Measurements from ENCODE around the gene MAPKAPK5. TPM values are rescaled to one million over a fixed set of nuclear protein-coding genes. Genes with fewer than 3 reads are reported as not detected.
"Not testable (repeated sequence)": the region's sequence is repeated elsewhere in the genome, so short reads cannot be mapped to it uniquely, and the experiment has no call there.

Gene MAPKAPK5
- total and polyA plus RNA-seq, 2 donors from 2014 or later: 20.5 to 45.7 TPM

DNA sequence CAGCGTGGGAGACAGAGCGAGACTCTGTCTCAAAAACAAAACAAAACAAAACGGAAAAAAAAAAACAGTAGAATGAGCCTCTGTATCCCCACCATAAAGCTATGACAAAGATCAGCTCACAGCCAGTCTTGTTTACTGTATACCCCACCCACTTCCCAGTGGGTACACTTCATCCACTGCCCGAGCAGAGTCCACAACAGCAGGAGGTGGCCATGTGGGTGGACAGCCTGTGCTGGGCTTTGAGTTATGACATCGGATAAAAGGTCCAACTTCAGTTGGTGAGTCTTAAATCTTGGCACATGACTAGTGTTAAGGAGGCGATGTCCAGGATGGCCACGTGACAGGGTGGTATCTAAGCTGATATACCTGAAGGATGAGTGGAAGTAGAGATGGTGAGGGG, 34.8 kb upstream of the MAPKAPK5 start:
- Histone ChIP-seq H3K27ac (ENCODE audit: low read depth in 2 of 2, low read length in 2 of 2) (no peak overlapping the region), H3K4me3 (ENCODE audit: low read length in 3 of 3) (no peak overlapping the region), H3K36me3 (ENCODE audit: control insufficient read depth in 2 of 3, insufficient read depth in 3 of 3, low read length in 3 of 3) (peaks cover 0 to 40% (median 15%) of the 10 kb centered on the region in 3 donors), H3K9me3 (ENCODE audit: control insufficient read depth in 2 of 3, insufficient read depth in 1 of 3, low read length in 3 of 3) (no peaks in the 10 kb centered on the region), H3K27me3 (ENCODE audit: control insufficient read depth, insufficient read depth, low read length) (no peaks in the 10 kb centered on the region), H3K4me1 (ENCODE audit: control insufficient read depth in 2 of 3, insufficient read depth in 2 of 3, low read depth in 1 of 3, low read length in 3 of 3) (no peaks in the 10 kb centered on the region), H3K9ac (ENCODE audit: low read length in 3 of 3) (no peak overlapping the region)
- no peak for DNase-seq
- intact Hi-C loops (cut with DNase I): no loop called here
- TF ChIP-seq, protein P1, sequence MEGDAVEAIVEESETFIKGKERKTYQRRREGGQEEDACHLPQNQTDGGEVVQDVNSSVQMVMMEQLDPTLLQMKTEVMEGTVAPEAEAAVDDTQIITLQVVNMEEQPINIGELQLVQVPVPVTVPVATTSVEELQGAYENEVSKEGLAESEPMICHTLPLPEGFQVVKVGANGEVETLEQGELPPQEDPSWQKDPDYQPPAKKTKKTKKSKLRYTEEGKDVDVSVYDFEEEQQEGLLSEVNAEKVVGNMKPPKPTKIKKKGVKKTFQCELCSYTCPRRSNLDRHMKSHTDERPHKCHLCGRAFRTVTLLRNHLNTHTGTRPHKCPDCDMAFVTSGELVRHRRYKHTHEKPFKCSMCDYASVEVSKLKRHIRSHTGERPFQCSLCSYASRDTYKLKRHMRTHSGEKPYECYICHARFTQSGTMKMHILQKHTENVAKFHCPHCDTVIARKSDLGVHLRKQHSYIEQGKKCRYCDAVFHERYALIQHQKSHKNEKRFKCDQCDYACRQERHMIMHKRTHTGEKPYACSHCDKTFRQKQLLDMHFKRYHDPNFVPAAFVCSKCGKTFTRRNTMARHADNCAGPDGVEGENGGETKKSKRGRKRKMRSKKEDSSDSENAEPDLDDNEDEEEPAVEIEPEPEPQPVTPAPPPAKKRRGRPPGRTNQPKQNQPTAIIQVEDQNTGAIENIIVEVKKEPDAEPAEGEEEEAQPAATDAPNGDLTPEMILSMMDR (IDR thresholded peaks at IDR 0.05; ENCODE audit: borderline replicate concordance, extremely low read depth, insufficient read depth): no peak
- no peak for FAIRE-seq

DNA sequence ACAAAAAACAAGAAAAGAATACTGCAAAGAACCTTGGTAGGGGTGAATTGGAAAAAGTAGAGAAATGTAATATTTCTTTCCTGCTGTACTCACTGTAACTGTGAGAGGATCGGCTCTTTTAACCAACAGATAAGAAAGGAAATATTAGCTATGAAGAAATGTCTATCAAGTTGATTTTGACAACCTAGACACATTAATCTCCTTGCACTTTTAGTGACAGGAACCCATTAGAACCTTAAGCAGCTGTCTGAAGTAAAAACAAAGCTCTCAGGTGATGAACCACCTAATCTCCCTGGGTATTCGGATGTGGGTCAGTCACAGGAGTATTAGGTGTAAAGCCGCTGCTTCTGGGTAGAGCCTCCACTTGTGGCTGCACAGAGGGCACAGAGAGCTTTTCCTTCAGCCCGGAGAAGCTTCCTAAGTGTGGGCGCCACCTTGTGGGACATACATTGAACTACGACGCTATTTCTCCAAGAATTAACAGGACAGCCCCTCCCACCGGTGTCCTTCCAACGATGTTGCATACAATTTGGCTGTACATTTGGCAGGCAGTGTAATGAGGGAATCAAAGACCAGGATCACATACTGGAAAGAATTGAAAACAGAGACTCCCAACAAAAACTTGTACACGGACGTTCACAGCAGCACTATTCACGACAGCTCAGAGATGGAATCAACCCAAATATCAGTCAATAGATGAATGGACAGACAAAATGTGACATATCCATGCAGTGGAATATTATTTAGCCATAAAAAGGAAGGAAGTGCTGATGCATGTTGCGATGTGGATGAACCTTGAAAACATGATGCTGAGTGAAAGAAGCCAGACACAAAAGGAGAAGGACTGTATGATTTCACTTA, 28.9 kb upstream of the MAPKAPK5 start:
- TF ChIP-seq, protein P1 (IDR thresholded peaks at IDR 0.05; ENCODE audit: borderline replicate concordance, extremely low read depth, insufficient read depth): peak; percentile 92
- DNase-seq: peak in 4 of 5 donors; percentile 74 to 93 (median 84)
- no peak overlapping the region for H3K4me3 ChIP-seq (ENCODE audit: low read length in 3 of 3)
- peaks cover 0 to 24% (median 12%) of the 10 kb centered on the region in 3 donors for H3K36me3 ChIP-seq (ENCODE audit: control insufficient read depth in 2 of 3, insufficient read depth in 3 of 3, low read length in 3 of 3)
- no peak overlapping the region for H3K27ac ChIP-seq (ENCODE audit: low read depth in 2 of 2, low read length in 2 of 2)
- no peak overlapping the region for H3K9ac ChIP-seq (ENCODE audit: low read length in 3 of 3)
- intact Hi-C loops (cut with DNase I): no loop called here
- no peaks in the 10 kb centered on the region for H3K27me3 ChIP-seq (ENCODE audit: control insufficient read depth, insufficient read depth, low read length)
- H3K4me1 ChIP-seq (ENCODE audit: control insufficient read depth in 2 of 3, insufficient read depth in 2 of 3, low read depth in 1 of 3, low read length in 3 of 3): no peaks in the 10 kb centered on the region
- FAIRE-seq: no peak
- H3K9me3 ChIP-seq (ENCODE audit: control insufficient read depth in 2 of 3, insufficient read depth in 1 of 3, low read length in 3 of 3): no peaks in the 10 kb centered on the region

DNA sequence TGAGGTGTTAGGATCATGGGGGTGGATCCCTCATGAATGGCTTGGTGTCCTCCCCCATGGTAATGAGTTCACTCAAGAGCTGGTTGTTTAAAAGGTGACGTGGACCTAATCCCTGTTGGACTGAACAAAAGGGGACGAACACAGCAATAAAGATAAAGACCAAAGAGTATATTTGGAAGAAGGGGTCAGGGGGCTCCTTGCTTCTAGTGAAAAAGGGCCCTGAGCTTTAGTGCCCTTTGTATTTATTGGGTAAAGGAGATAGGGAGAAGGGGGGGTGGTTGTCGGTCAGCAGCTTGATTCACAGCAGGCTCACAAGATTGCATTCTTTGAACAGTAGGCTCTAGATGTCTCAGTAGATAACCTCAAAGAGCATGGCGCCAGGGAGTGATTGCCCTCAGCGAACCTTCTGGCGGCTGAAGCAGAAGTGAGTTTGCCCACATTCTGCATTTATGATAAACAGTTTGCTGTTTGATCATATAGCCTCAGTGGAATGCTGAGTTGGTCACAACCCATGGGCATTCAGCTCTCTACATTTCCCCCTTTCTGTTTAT, 25.9 kb upstream of the MAPKAPK5 start:
- no peaks in the 10 kb centered on the region for H3K9me3 ChIP-seq (ENCODE audit: control insufficient read depth in 2 of 3, insufficient read depth in 1 of 3, low read length in 3 of 3)
- no peak overlapping the region for H3K27ac ChIP-seq (ENCODE audit: low read depth in 2 of 2, low read length in 2 of 2)
- H3K9ac ChIP-seq (ENCODE audit: low read length in 3 of 3): no peak overlapping the region
- no peak overlapping the region for H3K4me3 ChIP-seq (ENCODE audit: low read length in 3 of 3)
- FAIRE-seq: no peak
- no peak for DNase-seq
- TF ChIP-seq, protein P1 (IDR thresholded peaks at IDR 0.05; ENCODE audit: borderline replicate concordance, extremely low read depth, insufficient read depth): no peak
- H3K27me3 ChIP-seq (ENCODE audit: control insufficient read depth, insufficient read depth, low read length): no peaks in the 10 kb centered on the region
- H3K36me3 ChIP-seq (ENCODE audit: control insufficient read depth in 2 of 3, insufficient read depth in 3 of 3, low read length in 3 of 3): peaks cover 0 to 3% (median 0%) of the 10 kb centered on the region in 3 donors
- intact Hi-C loops (cut with DNase I): no loop called here
- H3K4me1 ChIP-seq (ENCODE audit: control insufficient read depth in 2 of 3, insufficient read depth in 2 of 3, low read depth in 1 of 3, low read length in 3 of 3): no peaks in the 10 kb centered on the region

DNA sequence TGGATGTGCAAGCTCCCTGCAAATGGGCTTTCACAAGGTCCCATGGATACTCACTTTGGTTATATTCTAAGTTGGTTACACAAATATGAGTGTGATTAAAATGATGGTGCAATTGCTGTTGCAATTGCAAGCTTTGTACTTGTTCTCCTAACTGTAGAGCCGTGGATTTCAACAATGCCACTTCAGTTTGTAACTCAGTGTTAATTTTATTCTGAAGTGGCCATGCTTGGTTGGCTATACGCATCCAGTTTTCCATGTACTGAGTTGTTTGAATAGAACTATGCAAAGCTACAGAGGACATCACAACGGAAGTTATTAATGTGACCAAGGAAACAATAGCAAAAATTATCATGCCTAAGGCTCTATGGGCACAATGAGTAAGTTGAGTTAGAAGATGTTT, 25.1 kb upstream of the MAPKAPK5 start:
- FAIRE-seq; DNase-seq; H3K9ac ChIP-seq (ENCODE audit: low read length in 3 of 3); H3K27me3 ChIP-seq (ENCODE audit: control insufficient read depth, insufficient read depth, low read length); intact Hi-C loops (cut with DNase I); H3K27ac ChIP-seq (ENCODE audit: low read depth in 2 of 2, low read length in 2 of 2); H3K9me3 ChIP-seq (ENCODE audit: control insufficient read depth in 2 of 3, insufficient read depth in 1 of 3, low read length in 3 of 3); H3K4me3 ChIP-seq (ENCODE audit: low read length in 3 of 3); H3K4me1 ChIP-seq (ENCODE audit: control insufficient read depth in 2 of 3, insufficient read depth in 2 of 3, low read depth in 1 of 3, low read length in 3 of 3); H3K36me3 ChIP-seq (ENCODE audit: control insufficient read depth in 2 of 3, insufficient read depth in 3 of 3, low read length in 3 of 3): not testable (repeated sequence)

Measured in kidney (tissue), 14 donors.